Fibroblast of lung (primary cell): ENCODE data around the gene NOPCHAP1. TPM values are rescaled to one million over a fixed set of nuclear protein-coding genes. Genes with fewer than 3 reads are reported as not detected.

Experiments used
- DNase-seq, 2 donors: peaks; one replicate each; pipeline versions ENCODE4 v3.0.0 to v3.0.0-alpha.2; 2010; ENCODE audit warnings: low read depth in 2 of 2
- H2AFZ ChIP-seq: 2 replicates; pipeline ENCODE4 v1.5.1; 2012; ENCODE audit warnings: low read length, control low read depth, inconsistent platforms
- H3K27ac ChIP-seq: 2 replicates; pipeline ENCODE4 v1.5.1; 2011; ENCODE audit warnings: low read length, control low read depth; ENCODE audit not compliant: insufficient read depth
- H3K27me3 ChIP-seq: 2 replicates; pipeline ENCODE4 v1.5.1; 2011; ENCODE audit warnings: mild to moderate bottlenecking, low read length; ENCODE audit not compliant: control insufficient read depth, insufficient read depth
- H3K36me3 ChIP-seq: 2 replicates; pipeline ENCODE4 v1.5.1; 2011; ENCODE audit warnings: low read length; ENCODE audit not compliant: control insufficient read depth, insufficient read depth
- H3K4me1 ChIP-seq: 2 replicates; pipeline ENCODE4 v1.5.1; 2011; ENCODE audit warnings: low read length; ENCODE audit not compliant: control insufficient read depth, insufficient read depth; ENCODE audit errors: extremely low read depth
- H3K4me2 ChIP-seq: 2 replicates; pipeline ENCODE4 v1.5.1; 2011; ENCODE audit warnings: low read length, control low read depth; ENCODE audit not compliant: insufficient read depth; ENCODE audit errors: extremely low read depth
- H3K4me3 ChIP-seq, 4 experiments: fragments of 200-600 bp in 1 of 4; sonication (generic) in 1 of 4; replicated peaks in 1 of 4; 2 replicates each; pipeline ENCODE4 v1.5.1; 2011 to 2016; ENCODE audit warnings: low read length in 4 of 4, low read depth in 3 of 4, mild to moderate bottlenecking in 3 of 4, control low read depth in 2 of 4, inconsistent platforms in 1 of 4, mixed read lengths in 1 of 4; ENCODE audit not compliant: insufficient read depth in 1 of 4; ENCODE audit errors: control extremely low read depth in 1 of 4
- H3K79me2 ChIP-seq: 2 replicates; pipeline ENCODE4 v1.5.1; 2012; ENCODE audit warnings: mild to moderate bottlenecking, low read length, inconsistent platforms; ENCODE audit not compliant: control insufficient read depth, insufficient read depth
- H3K9ac ChIP-seq: 2 replicates; pipeline ENCODE4 v1.5.1; 2011; ENCODE audit warnings: mild to moderate bottlenecking, low read length, control low read depth; ENCODE audit not compliant: insufficient read depth
- H3K9me3 ChIP-seq: 2 replicates; pipeline ENCODE4 v1.5.1; 2012; ENCODE audit warnings: low read depth, low read length; ENCODE audit not compliant: control insufficient read depth, insufficient read depth
- H4K20me1 ChIP-seq: 2 replicates; pipeline ENCODE4 v1.5.1; 2011; ENCODE audit warnings: low read length; ENCODE audit not compliant: control insufficient read depth, insufficient read depth; ENCODE audit errors: extremely low read depth
- EZH2 ChIP-seq: IDR thresholded peaks from 2 replicates; pipeline ENCODE4 v1.5.1; 2012; ENCODE audit warnings: low read length, control low read depth, mild to moderate bottlenecking; ENCODE audit errors: missing control alignments
- polyA plus RNA-seq, 2 donors: library from polyadenylated mRNA; depleted of rRNA in 1 of 2; stranded (reverse) in 1 of 2; unstranded in 1 of 2; fragments of >200 nt; gene quantifications; 2 replicates each; pipeline ENCODE4 v1.2.1, GENCODE V29; 2011 to 2012; ENCODE audit warnings: missing spikeins in 1 of 2
- total RNA-seq: library from RNA; depleted of rRNA; stranded (reverse); fragments of >200 nt; gene quantifications from 2 replicates; pipeline ENCODE4 v1.2.1, GENCODE V29; 2014
- TF ChIP-seq, protein P1 (sequence below), 2 donors: IDR thresholded peaks in 1 of 2; conservative IDR thresholded peaks in 1 of 2; 1 replicate in 1 of 2; 2 replicates in 1 of 2; pipeline ENCODE4 v1.5.1; 2011 to 2012; ENCODE audit warnings: low read length in 2 of 2, control low read depth in 1 of 2, inconsistent platforms in 1 of 2, low read depth in 1 of 2, mild to moderate bottlenecking in 1 of 2

The NOPCHAP1 gene
- total and polyA plus RNA-seq, 2 donors (not counting 1 experiment from before 2014, with no cell fraction given) = 4.2 to 12.2 TPM

GRCh38 chr12:105018012-105018411 is 31.9 kb downstream of the NOPCHAP1 start:
- H3K9me3 ChIP-seq = no peaks in the 10 kb centered on the region
- TF ChIP-seq, protein P1, sequence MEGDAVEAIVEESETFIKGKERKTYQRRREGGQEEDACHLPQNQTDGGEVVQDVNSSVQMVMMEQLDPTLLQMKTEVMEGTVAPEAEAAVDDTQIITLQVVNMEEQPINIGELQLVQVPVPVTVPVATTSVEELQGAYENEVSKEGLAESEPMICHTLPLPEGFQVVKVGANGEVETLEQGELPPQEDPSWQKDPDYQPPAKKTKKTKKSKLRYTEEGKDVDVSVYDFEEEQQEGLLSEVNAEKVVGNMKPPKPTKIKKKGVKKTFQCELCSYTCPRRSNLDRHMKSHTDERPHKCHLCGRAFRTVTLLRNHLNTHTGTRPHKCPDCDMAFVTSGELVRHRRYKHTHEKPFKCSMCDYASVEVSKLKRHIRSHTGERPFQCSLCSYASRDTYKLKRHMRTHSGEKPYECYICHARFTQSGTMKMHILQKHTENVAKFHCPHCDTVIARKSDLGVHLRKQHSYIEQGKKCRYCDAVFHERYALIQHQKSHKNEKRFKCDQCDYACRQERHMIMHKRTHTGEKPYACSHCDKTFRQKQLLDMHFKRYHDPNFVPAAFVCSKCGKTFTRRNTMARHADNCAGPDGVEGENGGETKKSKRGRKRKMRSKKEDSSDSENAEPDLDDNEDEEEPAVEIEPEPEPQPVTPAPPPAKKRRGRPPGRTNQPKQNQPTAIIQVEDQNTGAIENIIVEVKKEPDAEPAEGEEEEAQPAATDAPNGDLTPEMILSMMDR (conservative IDR thresholded peaks at IDR 0.05 in 1 of 2, IDR thresholded peaks at IDR 0.05 in 1 of 2; ENCODE audit: low read depth in 1 of 2, low read length in 2 of 2) = no peak
- TF ChIP-seq EZH2 = no peak
- no peaks in the 10 kb centered on the region for H3K36me3 ChIP-seq
- H3K79me2 ChIP-seq = no peaks in the 10 kb centered on the region
- H3K4me2 ChIP-seq = no peak overlapping the region
- H2AFZ ChIP-seq = no peak overlapping the region
- no peak overlapping the region for H3K27ac ChIP-seq
- H3K4me3 ChIP-seq = no peak overlapping the region
- H3K4me1 ChIP-seq = no peaks in the 10 kb centered on the region
- no peak for DNase-seq
- no peak overlapping the region for H3K9ac ChIP-seq
- no peaks in the 10 kb centered on the region for H3K27me3 ChIP-seq
- H4K20me1 ChIP-seq = no peaks in the 10 kb centered on the region

- DNase-seq = no peak
- Histone ChIP-seq H3K4me3 (no peak overlapping the region), H3K4me2 (no peak overlapping the region), H3K9me3 (no peaks in the 10 kb centered on the region), H2AFZ (no peak overlapping the region), H3K36me3 (no peaks in the 10 kb centered on the region), H3K4me1 (no peaks in the 10 kb centered on the region), H3K27me3 (no peaks in the 10 kb centered on the region), H3K79me2 (no peaks in the 10 kb centered on the region), H3K27ac (no peak overlapping the region), H3K9ac (no peak overlapping the region), H4K20me1 (no peaks in the 10 kb centered on the region)
- TF ChIP-seq, protein P1 (conservative IDR thresholded peaks at IDR 0.05 in 1 of 2, IDR thresholded peaks at IDR 0.05 in 1 of 2; ENCODE audit: low read depth in 1 of 2, low read length in 2 of 2) = no peak
- TF ChIP-seq EZH2 = no peak
Measured at GRCh38 chr12:105018776-105019175, 32.7 kb downstream of the NOPCHAP1 start.

- Histone ChIP-seq H3K9me3 (no peaks in the 10 kb centered on the region), H3K27ac (no peak overlapping the region), H3K36me3 (no peaks in the 10 kb centered on the region), H3K4me1 (no peaks in the 10 kb centered on the region), H3K9ac (no peak overlapping the region), H3K79me2 (no peaks in the 10 kb centered on the region), H3K4me2 (no peak overlapping the region), H3K4me3 (no peak overlapping the region), H3K27me3 (no peaks in the 10 kb centered on the region), H2AFZ (no peak overlapping the region), H4K20me1 (no peaks in the 10 kb centered on the region)
- TF ChIP-seq EZH2 = no peak
- TF ChIP-seq, protein P1 (conservative IDR thresholded peaks at IDR 0.05 in 1 of 2, IDR thresholded peaks at IDR 0.05 in 1 of 2; ENCODE audit: low read depth in 1 of 2, low read length in 2 of 2) = no peak
- no peak for DNase-seq
Measured at GRCh38 chr12:105020241-105020962, 34.3 kb downstream of the NOPCHAP1 start.
